WTC11 (cell line): ENCODE measurements around the gene DNAAF3.

Experiments used
- CREM ChIP-seq: sonication (generic); formaldehyde crosslinking; IDR thresholded peaks from 2 replicates; pipeline ENCODE4 v1.8.1; 2022; ENCODE audit warnings: mild to moderate bottlenecking, missing genetic modification reagents, moderate library complexity
- CTCF ChIP-seq: fragments of 200-600 bp; IDR thresholded peaks from 2 replicates; pipeline ENCODE4 v1.8.0; 2022; ENCODE audit warnings: antibody characterized with exemption
- ESRRA ChIP-seq: sonication (generic); formaldehyde crosslinking; IDR thresholded peaks from 2 replicates; pipeline ENCODE4 v1.8.1; 2022; ENCODE audit warnings: mild to moderate bottlenecking, missing genetic modification reagents, borderline replicate concordance
- GRHL2 ChIP-seq: fragments of 250-450 bp; sonication (Bioruptor Pico); IDR thresholded peaks from 2 replicates; pipeline ENCODE4 v1.8.0; 2022; ENCODE audit warnings: mild to moderate bottlenecking, moderate library complexity; ENCODE audit not compliant: insufficient replicate concordance, severe bottlenecking
- IRF2 ChIP-seq: sonication (generic); formaldehyde crosslinking; IDR thresholded peaks from 2 replicates; pipeline ENCODE4 v1.8.0; 2022; ENCODE audit warnings: low read depth, missing genetic modification reagents, borderline replicate concordance
- MLX ChIP-seq: sonication (generic); formaldehyde crosslinking; IDR thresholded peaks from 2 replicates; pipeline ENCODE4 v1.8.1; 2023; ENCODE audit warnings: mild to moderate bottlenecking, missing genetic modification reagents, moderate library complexity
- NFATC4 ChIP-seq: fragments of 250-450 bp; sonication (Bioruptor Pico); IDR thresholded peaks from 2 replicates; pipeline ENCODE4 v1.9.0; 2021; ENCODE audit warnings: mild to moderate bottlenecking
- USF1 ChIP-seq: sonication (generic); formaldehyde crosslinking; IDR thresholded peaks from 2 replicates; pipeline ENCODE4 v1.8.0; 2022; ENCODE audit warnings: mild to moderate bottlenecking, missing genetic modification reagents
- USF2 ChIP-seq: sonication (generic); formaldehyde crosslinking; IDR thresholded peaks from 2 replicates; pipeline ENCODE4 v1.8.1; 2023; ENCODE audit warnings: mild to moderate bottlenecking, missing genetic modification reagents, moderate library complexity
- ZBTB21 ChIP-seq: sonication (generic); formaldehyde crosslinking; IDR thresholded peaks from 2 replicates; pipeline ENCODE4 v1.8.1; 2023; ENCODE audit warnings: mild to moderate bottlenecking, missing genetic modification reagents, borderline replicate concordance

GRCh38 chr19:55209693-55210472 is 43.5 kb upstream of the DNAAF3 start:
- no peak for TF ChIP-seq GRHL2
- no peak for TF ChIP-seq IRF2 (CRISPR knock-in tag)
- no peak for TF ChIP-seq CTCF
- TF ChIP-seq ESRRA (CRISPR knock-in tag) = no peak
- TF ChIP-seq NFATC4 (CRISPR knock-in tag) = no peak
- TF ChIP-seq USF2 (CRISPR knock-in tag) = no peak
- no peak for TF ChIP-seq ZBTB21
- no peak for TF ChIP-seq MLX
- TF ChIP-seq USF1 (CRISPR knock-in tag) = no peak
- no peak for TF ChIP-seq CREM (CRISPR knock-in tag)
